ENCODE measurements around the gene CDH4.

GRCh38 chr20:61416546-61416945, 164.5 kb downstream of the CDH4 start:
- TF ChIP-seq, protein P1, sequence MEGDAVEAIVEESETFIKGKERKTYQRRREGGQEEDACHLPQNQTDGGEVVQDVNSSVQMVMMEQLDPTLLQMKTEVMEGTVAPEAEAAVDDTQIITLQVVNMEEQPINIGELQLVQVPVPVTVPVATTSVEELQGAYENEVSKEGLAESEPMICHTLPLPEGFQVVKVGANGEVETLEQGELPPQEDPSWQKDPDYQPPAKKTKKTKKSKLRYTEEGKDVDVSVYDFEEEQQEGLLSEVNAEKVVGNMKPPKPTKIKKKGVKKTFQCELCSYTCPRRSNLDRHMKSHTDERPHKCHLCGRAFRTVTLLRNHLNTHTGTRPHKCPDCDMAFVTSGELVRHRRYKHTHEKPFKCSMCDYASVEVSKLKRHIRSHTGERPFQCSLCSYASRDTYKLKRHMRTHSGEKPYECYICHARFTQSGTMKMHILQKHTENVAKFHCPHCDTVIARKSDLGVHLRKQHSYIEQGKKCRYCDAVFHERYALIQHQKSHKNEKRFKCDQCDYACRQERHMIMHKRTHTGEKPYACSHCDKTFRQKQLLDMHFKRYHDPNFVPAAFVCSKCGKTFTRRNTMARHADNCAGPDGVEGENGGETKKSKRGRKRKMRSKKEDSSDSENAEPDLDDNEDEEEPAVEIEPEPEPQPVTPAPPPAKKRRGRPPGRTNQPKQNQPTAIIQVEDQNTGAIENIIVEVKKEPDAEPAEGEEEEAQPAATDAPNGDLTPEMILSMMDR (IDR thresholded peaks at IDR 0.05; ENCODE audit: extremely low read depth in 1 of 2, insufficient read depth in 1 of 2, low read depth in 1 of 2, low read length in 2 of 2): no peak
- TF ChIP-seq POLR2AphosphoS5 (IDR thresholded peaks at IDR 0.05; ENCODE audit: insufficient read depth, low read depth, low read length) (no peak), EZH2 (IDR thresholded peaks at IDR 0.05; ENCODE audit: borderline replicate concordance, low read depth, low read length, severe bottlenecking) (no peak), POLR2A (IDR thresholded peaks at IDR 0.05; ENCODE audit: low read depth, low read length) (no peak), MYC (IDR thresholded peaks at IDR 0.05; ENCODE audit: low read depth, low read length) (no peak), FOS (IDR thresholded peaks at IDR 0.05; ENCODE audit: borderline replicate concordance, insufficient read depth, low read length) (no peak), MAX (IDR thresholded peaks at IDR 0.05; ENCODE audit: insufficient read depth, insufficient read length) (no peak), GATA2 (IDR thresholded peaks at IDR 0.05; ENCODE audit: insufficient read depth, insufficient read length, low read depth, low read length) (no peak), JUN (IDR thresholded peaks at IDR 0.05; ENCODE audit: borderline replicate concordance, insufficient read depth, insufficient read length, low read depth) (no peak)

All from endothelial cell of umbilical vein (primary cell).